IgD-negative memory B cell (primary cell): ENCODE results near the gene TNFSF12. TPM values are rescaled to one million over a fixed set of nuclear protein-coding genes. Genes with fewer than 3 reads are reported as not detected.

ENCODE experiments used
- H3K27ac Mint-ChIP-seq, 3 donors: one replicate each; pipeline ENCODE4 v1.8.0; 2020 to 2022; ENCODE audit warnings: mild to moderate bottlenecking in 3 of 3, mixed read lengths in 3 of 3, moderate library complexity in 1 of 3
- H3K27me3 Mint-ChIP-seq: one replicate; pipeline ENCODE4 v1.8.0; 2021; ENCODE audit warnings: mixed read lengths
- H3K36me3 Mint-ChIP-seq: one replicate; pipeline ENCODE4 v1.8.0; 2020; ENCODE audit warnings: mild to moderate bottlenecking, mixed read lengths
- H3K4me1 Mint-ChIP-seq, 3 donors: one replicate each; pipeline ENCODE4 v1.8.0; 2020 to 2022; ENCODE audit warnings: mixed read lengths in 3 of 3, mild to moderate bottlenecking in 1 of 3
- H3K4me3 Mint-ChIP-seq, 4 donors: one replicate each; pipeline ENCODE4 v1.8.0; 2020 to 2022; ENCODE audit warnings: mild to moderate bottlenecking in 4 of 4, mixed read lengths in 4 of 4, moderate library complexity in 3 of 4
- H3K9me3 Mint-ChIP-seq, 3 donors: one replicate each; pipeline ENCODE4 v1.8.0; 2020 to 2021; ENCODE audit warnings: mixed read lengths in 3 of 3, mild to moderate bottlenecking in 1 of 3
- polyA plus RNA-seq: library from polyadenylated mRNA; unstranded; fragments of 300-500 nt; fragmentation: Illumina TruSeq; gene quantifications from one replicate; pipeline ENCODE4 v1.2.3, GENCODE V29; 2021

The TNFSF12 gene
- polyA plus RNA-seq, 1 donor from 2014 or later: 45.1 TPM

DNA sequence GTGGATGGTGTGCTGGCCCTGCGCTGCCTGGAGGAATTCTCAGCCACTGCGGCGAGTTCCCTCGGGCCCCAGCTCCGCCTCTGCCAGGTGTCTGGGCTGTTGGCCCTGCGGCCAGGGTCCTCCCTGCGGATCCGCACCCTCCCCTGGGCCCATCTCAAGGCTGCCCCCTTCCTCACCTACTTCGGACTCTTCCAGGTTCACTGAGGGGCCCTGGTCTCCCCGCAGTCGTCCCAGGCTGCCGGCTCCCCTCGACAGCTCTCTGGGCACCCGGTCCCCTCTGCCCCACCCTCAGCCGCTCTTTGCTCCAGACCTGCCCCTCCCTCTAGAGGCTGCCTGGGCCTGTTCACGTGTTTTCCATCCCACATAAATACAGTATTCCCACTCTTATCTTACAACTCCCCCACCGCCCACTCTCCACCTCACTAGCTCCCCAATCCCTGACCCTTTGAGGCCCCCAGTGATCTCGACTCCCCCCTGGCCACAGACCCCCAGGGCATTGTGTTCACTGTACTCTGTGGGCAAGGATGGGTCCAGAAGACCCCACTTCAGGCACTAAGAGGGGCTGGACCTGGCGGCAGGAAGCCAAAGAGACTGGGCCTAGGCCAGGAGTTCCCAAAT lies 8.4 kb downstream of the TNFSF12 start:
- Mint-ChIP-seq H3K4me1 (peaks cover 31 to 49% (median 43%) of the 10 kb centered on the region in 3 donors), H3K4me3 (no peak overlapping the region), H3K27me3 (no peaks in the 10 kb centered on the region), H3K9me3 (no peaks in the 10 kb centered on the region), H3K36me3 (peaks cover 8% of the 10 kb centered on the region), H3K27ac (peak overlapping the region; percentile 23 to 97 (median 95))

DNA sequence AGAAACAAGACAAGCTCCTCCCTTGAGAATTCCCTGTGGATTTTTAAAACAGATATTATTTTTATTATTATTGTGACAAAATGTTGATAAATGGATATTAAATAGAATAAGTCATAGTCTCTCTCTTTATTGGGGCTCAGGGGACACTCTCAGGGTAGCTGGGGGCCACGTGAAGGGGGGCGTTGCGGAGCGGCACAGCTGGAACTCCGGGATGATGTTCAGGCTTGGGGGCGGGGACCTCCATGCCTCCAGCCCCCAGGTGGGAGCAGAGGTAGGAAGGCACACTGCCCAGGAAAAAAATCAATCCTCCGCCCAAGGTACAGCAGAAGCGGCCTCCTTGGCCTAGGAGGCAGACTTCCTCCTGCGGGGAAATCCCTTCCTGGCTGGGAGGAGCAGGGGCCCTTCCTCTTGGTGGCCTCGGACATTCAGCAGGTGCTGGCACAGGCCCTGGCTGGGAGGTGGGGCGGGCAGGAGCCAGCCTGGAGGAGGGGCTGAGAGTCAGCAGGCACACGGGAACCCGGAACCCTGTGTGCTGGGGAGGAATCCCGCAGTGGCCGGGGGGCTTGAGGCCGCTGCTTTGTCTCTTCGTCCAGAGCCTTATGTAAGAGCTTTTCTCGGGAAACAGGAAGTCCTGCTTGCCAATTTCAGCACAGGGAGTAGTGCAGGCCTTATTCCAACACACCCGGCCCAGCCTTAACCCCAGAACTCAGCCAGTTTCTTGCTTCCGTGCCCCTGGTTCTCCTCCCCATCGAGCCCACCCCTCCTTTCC lies 9.1 kb downstream of the TNFSF12 start:
- Mint-ChIP-seq H3K27ac (peak overlapping the region; percentile 95 to 97 (median 95)), H3K4me1 (peaks cover 31 to 48% (median 43%) of the 10 kb centered on the region in 3 donors), H3K4me3 (peak overlapping the region; percentile 74 to 93 (median 92)), H3K9me3 (no peaks in the 10 kb centered on the region), H3K27me3 (no peaks in the 10 kb centered on the region), H3K36me3 (peaks cover 8% of the 10 kb centered on the region)

DNA sequence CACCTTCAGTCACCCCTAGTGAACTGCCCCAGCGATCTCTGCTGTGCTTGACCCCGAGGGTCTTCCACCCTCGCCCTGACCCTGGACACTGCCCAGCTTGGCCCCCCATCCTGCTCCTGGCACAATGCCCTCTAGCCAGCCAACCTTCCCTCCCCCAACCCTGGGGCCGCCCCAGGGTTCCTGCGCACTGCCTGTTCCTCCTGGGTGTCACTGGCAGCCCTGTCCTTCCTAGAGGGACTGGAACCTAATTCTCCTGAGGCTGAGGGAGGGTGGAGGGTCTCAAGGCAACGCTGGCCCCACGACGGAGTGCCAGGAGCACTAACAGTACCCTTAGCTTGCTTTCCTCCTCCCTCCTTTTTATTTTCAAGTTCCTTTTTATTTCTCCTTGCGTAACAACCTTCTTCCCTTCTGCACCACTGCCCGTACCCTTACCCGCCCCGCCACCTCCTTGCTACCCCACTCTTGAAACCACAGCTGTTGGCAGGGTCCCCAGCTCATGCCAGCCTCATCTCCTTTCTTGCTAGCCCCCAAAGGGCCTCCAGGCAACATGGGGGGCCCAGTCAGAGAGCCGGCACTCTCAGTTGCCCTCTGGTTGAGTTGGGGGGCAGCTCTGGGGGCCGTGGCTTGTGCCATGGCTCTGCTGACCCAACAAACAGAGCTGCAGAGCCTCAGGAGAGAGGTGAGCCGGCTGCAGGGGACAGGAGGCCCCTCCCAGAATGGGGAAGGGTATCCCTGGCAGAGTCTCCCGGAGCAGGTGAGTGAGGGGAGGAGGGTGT lies 9.9 kb downstream of the TNFSF12 start, which contains the start of gene TNFSF13:
TNFSF13 (plus strand) TSS at position 207 of the 776 bp plus-strand sequence; CDS start at position 497, 290 bp downstream.
- H3K36me3 Mint-ChIP-seq: peaks cover 8% of the 10 kb centered on the region
- H3K9me3 Mint-ChIP-seq: no peaks in the 10 kb centered on the region
- peaks cover 30 to 42% (median 38%) of the 10 kb centered on the region in 3 donors for H3K4me1 Mint-ChIP-seq
- H3K27ac Mint-ChIP-seq: peak within 1 kb of the TSS; percentile 95 to 98 (median 97)
- H3K27me3 Mint-ChIP-seq: no peaks in the 10 kb centered on the region
- peak within 1 kb of the TSS; percentile 74 to 93 (median 92) for H3K4me3 Mint-ChIP-seq

DNA sequence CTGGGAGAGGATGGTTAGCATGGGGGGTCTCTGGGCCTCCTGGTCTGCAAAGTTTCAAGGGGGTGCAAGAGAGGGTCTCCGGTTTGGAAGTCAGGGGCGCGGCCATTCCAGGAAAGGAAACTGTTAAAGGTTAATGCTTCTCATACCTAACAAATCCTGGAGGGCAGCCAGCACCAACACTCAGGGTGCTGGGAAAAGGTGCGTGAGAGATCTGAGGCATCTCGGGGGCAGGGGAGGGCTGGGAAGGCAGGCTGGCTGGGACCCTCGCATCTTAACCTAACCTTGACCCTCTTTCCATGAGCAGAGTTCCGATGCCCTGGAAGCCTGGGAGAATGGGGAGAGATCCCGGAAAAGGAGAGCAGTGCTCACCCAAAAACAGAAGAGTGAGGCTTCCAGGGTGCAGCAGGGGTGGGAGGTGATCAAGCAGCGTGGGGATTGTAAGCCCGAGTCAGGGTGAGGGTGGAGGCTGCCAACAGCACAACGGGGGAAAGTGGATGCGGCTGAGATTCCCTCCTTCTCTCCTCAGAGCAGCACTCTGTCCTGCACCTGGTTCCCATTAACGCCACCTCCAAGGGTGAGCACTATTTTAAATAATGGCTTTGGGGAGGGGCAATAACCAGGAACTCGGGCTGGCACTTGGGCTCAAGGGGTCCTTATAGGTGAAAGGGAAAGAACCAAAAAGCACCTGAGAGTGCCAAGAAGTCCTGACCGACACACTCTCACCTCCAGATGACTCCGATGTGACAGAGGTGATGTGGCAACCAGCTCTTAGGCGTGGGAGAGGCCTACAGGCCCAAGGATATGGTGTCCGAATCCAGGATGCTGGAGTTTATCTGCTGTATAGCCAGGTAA lies 10.7 kb downstream of the TNFSF12 start:
- Mint-ChIP-seq H3K9me3 (no peaks in the 10 kb centered on the region), H3K4me1 (peaks cover 30 to 39% (median 35%) of the 10 kb centered on the region in 3 donors), H3K27ac (peak overlapping the region; percentile 95 to 98 (median 97)), H3K27me3 (no peaks in the 10 kb centered on the region), H3K4me3 (peak overlapping the region; percentile 72 to 95 (median 94)), H3K36me3 (peaks cover 4% of the 10 kb centered on the region)

DNA sequence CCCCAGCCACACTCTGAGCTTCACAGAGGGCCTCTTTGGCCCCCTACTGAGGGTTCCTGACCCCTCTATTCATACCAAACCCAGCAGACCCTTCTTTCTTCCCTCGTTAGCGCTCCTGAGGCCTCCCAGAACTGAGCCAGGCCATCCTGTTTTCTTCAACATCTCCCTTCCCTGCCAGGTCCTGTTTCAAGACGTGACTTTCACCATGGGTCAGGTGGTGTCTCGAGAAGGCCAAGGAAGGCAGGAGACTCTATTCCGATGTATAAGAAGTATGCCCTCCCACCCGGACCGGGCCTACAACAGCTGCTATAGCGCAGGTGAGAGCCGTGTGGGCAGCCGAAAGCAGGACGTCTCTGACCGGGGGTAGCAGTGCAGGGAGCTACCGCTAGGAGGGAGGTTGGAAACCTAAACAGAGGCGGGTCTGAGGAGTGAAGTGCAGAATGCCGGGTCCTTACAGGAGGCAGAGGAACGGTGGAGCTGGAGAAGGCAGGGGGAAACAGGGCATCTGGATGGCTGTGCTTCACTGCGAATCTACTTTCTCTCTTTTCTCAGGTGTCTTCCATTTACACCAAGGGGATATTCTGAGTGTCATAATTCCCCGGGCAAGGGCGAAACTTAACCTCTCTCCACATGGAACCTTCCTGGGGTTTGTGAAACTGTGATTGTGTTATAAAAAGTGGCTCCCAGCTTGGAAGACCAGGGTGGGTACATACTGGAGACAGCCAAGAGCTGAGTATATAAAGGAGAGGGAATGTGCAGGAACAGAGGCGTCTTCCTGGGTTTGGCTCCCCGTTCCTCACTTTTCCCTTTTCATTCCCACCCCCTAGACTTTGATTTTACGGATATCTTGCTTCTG lies 11.5 kb downstream of the TNFSF12 start:
- Mint-ChIP-seq H3K9me3 (no peaks in the 10 kb centered on the region), H3K4me1 (peaks cover 30 to 36% (median 31%) of the 10 kb centered on the region in 3 donors), H3K4me3 (peak overlapping the region; percentile 93 to 96 (median 94)), H3K27me3 (no peaks in the 10 kb centered on the region), H3K36me3 (peaks cover 4% of the 10 kb centered on the region), H3K27ac (peak overlapping the region; percentile 97 to 99 (median 98))

DNA sequence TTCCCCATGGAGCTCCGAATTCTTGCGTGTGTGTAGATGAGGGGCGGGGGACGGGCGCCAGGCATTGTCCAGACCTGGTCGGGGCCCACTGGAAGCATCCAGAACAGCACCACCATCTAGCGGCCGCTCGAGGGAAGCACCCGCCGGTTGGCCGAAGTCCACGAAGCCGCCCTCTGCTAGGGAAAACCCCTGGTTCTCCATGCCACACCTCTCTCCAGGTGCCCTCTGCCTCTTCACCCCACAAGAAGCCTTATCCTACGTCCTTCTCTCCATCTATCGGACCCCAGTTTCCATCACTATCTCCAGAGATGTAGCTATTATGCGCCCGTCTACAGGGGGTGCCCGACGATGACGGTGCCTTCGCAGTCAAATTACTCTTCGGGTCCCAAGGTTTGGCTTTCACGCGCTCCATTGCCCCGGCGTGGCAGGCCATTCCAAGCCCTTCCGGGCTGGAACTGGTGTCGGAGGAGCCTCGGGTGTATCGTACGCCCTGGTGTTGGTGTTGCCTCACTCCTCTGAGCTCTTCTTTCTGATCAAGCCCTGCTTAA lies 12.2 kb downstream of the TNFSF12 start:
- H3K4me3 Mint-ChIP-seq: peak overlapping the region; percentile 93 to 96 (median 94)
- peaks cover 28 to 35% (median 30%) of the 10 kb centered on the region in 3 donors for H3K4me1 Mint-ChIP-seq
- no peaks in the 10 kb centered on the region for H3K27me3 Mint-ChIP-seq
- H3K36me3 Mint-ChIP-seq: peaks cover 3% of the 10 kb centered on the region
- H3K9me3 Mint-ChIP-seq: no peaks in the 10 kb centered on the region
- peak overlapping the region; percentile 97 to 99 (median 98) for H3K27ac Mint-ChIP-seq

DNA sequence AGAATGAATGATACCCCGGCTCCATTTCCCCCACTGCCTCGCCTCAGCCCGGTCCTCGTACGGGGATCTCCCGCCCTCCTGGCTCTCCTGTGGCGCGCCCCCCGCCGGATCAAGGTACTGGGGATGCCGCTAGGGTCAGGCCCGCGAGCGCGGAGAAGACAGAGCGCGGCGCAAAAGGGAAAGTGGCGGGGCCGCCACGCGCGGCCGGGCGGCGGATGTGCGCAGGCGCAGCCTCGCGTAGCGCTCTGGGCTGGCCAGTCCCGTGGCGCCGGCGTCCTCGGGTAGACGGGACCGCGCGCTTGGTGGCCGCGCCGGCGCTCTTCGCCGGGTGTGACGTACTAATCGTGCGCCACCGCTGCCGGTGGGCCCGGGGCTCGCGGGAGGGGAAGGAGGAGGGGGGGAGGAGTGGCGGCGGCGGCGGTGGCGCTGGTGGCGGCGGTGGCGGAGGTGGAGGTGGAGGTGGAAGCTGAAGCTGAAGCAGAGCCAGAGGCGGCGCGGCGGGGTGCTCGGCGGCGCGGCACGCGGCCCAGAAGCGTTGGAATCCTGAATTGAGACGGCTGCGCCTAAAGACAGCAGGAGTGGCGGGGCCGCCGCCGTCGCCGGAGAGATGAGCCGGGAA lies 12.8 kb downstream of the TNFSF12 start, which contains the start of gene SENP3:
SENP3 (plus strand) TSS at position 331 of the 619 bp plus-strand sequence. CDS start 1,158 bp downstream, outside the sequence.
- Mint-ChIP-seq H3K36me3 (peaks cover under 1% of the 10 kb centered on the region), H3K27me3 (no peaks in the 10 kb centered on the region), H3K9me3 (no peaks in the 10 kb centered on the region), H3K4me3 (peak within 1 kb of the TSS; percentile 93 to 96 (median 94)), H3K27ac (peak within 1 kb of the TSS; percentile 97 to 99 (median 98)), H3K4me1 (peaks cover 28 to 32% (median 30%) of the 10 kb centered on the region in 3 donors)

DNA sequence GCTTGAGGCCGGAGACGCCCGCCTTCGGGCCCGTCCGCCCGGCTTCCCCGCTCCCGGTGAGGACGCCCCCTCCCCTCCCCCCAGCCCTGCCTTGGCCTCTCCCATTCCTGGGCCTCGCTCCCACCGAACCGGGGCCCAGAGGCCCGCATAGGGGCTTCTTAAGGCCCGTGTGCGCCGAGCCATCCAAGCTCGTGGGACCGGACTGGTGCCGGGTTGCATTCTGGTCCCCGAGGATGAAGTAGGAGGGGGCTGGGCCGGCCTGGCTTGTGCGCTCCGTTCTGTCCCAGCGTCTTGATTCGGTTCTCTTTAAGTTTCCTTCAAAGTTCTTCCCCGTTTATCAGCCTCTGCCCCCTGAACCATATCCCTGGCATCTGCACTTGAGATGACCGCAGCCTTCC lies 13.3 kb downstream of the TNFSF12 start:
- Mint-ChIP-seq H3K4me1 (peaks cover 28 to 34% (median 30%) of the 10 kb centered on the region in 3 donors), H3K36me3 (no peaks in the 10 kb centered on the region), H3K9me3 (no peaks in the 10 kb centered on the region), H3K27ac (peak overlapping the region; percentile 64 to 97 (median 88)), H3K27me3 (no peaks in the 10 kb centered on the region), H3K4me3 (peak overlapping the region; percentile 78 to 95 (median 92))

DNA sequence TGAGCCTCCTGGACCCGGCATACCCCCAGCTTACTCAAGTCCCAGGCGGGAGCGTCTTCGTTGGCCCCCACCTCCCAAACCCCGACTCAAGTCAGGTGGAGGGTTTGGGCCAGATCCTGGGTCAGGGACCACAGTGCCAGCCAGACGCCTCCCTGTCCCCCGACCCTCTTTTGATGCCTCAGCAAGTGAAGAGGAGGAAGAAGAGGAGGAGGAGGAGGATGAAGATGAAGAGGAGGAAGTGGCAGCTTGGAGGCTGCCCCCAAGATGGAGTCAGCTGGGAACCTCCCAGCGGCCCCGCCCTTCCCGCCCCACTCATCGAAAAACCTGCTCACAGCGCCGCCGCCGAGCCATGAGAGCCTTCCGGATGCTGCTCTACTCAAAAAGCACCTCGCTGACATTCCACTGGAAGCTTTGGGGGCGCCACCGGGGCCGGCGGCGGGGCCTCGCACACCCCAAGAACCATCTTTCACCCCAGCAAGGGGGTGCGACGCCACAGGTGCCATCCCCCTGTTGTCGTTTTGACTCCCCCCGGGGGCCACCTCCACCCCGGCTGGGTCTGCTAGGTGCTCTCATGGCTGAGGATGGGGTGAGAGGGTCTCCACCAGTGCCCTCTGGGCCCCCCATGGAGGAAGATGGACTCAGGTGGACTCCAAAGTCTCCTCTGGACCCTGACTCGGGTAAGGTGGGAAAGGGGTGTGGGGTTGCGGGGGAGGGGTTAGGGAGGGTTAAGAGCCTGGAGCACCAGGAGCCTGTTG lies 14.4 kb downstream of the TNFSF12 start:
- H3K4me3 Mint-ChIP-seq: peak overlapping the region; percentile 21 to 93 (median 86)
- H3K9me3 Mint-ChIP-seq: no peaks in the 10 kb centered on the region
- H3K27ac Mint-ChIP-seq: peak overlapping the region in 2 of 3 donors; percentile 82 to 97
- H3K4me1 Mint-ChIP-seq: peaks cover 25 to 30% (median 26%) of the 10 kb centered on the region in 3 donors
- H3K27me3 Mint-ChIP-seq: no peaks in the 10 kb centered on the region
- H3K36me3 Mint-ChIP-seq: peaks cover 2% of the 10 kb centered on the region

DNA sequence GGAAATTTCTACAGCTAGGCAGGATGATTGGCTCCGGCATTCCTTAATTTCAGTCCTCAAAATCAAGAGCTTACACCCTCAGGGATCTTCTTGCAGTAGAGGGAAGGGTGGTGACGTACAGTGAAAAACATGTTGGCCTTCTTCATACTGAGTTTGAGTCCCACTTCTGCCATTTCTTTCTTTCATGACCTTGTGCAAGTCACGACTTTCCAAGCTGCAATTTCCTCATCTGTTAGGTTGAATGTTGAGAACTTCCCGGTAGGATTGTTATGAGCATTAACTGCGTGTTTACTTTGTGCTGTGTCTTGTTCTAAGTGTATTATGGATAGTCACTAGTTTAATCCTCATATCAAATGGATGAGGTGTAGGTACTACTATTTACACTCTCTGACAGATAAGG lies 20.7 kb downstream of the TNFSF12 start:
- no peaks in the 10 kb centered on the region for H3K9me3 Mint-ChIP-seq
- no peaks in the 10 kb centered on the region for H3K27me3 Mint-ChIP-seq
- peaks cover 6% of the 10 kb centered on the region for H3K36me3 Mint-ChIP-seq
- H3K4me3 Mint-ChIP-seq: peak overlapping the region in 1 of 4 donors; percentile 0
- H3K27ac Mint-ChIP-seq: no peak overlapping the region
- H3K4me1 Mint-ChIP-seq: peaks cover 11 to 18% (median 17%) of the 10 kb centered on the region in 3 donors

DNA sequence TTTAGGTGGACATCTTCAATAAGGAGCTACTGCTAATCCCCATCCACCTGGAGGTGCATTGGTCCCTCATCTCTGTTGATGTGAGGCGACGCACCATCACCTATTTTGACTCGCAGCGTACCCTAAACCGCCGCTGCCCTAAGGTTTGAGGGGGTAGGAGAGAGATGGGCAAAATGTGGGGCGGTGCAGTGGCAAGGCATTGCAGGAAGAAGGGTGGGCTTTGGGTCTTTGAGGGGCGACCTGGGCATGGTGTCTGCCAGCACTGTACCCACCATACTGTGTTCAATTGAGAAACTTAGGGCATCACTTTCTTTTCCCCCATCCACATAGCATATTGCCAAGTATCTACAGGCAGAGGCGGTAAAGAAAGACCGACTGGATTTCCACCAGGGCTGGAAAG lies 21.5 kb downstream of the TNFSF12 start:
- Mint-ChIP-seq H3K27ac (peak overlapping the region in 1 of 3 donors; percentile 96), H3K36me3 (peaks cover 6% of the 10 kb centered on the region), H3K9me3 (no peaks in the 10 kb centered on the region), H3K4me1 (peaks cover 15 to 24% (median 20%) of the 10 kb centered on the region in 3 donors), H3K27me3 (no peaks in the 10 kb centered on the region), H3K4me3 (peak overlapping the region in 2 of 4 donors; percentile 18 to 84)

DNA sequence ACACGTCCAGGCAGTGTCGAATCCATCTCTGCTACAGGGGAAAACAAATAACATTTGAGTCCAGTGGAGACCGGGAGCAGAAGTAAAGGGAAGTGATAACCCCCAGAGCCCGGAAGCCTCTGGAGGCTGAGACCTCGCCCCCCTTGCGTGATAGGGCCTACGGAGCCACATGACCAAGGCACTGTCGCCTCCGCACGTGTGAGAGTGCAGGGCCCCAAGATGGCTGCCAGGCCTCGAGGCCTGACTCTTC lies 23.4 kb downstream of the TNFSF12 start:
- no peaks in the 10 kb centered on the region for H3K9me3 Mint-ChIP-seq

More for the DNA sequence above, 23.4 kb downstream of the TNFSF12 start:
- Mint-ChIP-seq H3K4me1 (peaks cover 20 to 29% (median 25%) of the 10 kb centered on the region in 3 donors), H3K4me3 (peak overlapping the region; percentile 93 to 100 (median 98)), H3K27me3 (no peaks in the 10 kb centered on the region), H3K27ac (peak overlapping the region; percentile 96 to 100 (median 99)), H3K36me3 (peaks cover 8% of the 10 kb centered on the region)
